HEK293T (cell line): ENCODE measurements around the gene ARHGAP26.
"Not testable (repeated sequence)": the region's sequence is repeated elsewhere in the genome, so short reads cannot be mapped to it uniquely, and the experiment has no call there.

ENCODE experiments used
- CTCF ChIA-PET: fragments of 350-600 bp; formaldehyde crosslinking; extraction: SDS; loops from one replicate; lab custom pipeline; 2021; ENCODE audit warnings: antibody characterized with exemption, inconsistent platforms; lab: Yijun Ruan, JAX
- POLR2A ChIA-PET: fragments of 350-600 bp; formaldehyde crosslinking; extraction: SDS; loops from one replicate; lab custom pipeline; 2020; ENCODE audit warnings: antibody characterized with exemption, inconsistent platforms; lab: Yijun Ruan, JAX
- DNase-seq: peaks from one replicate; pipeline ENCODE4 v3.0.0; 2012; ENCODE audit warnings: mixed read lengths; ENCODE audit errors: extremely low spot score
- ARNT ChIP-seq: fragments of 450-650 bp; IDR thresholded peaks from 2 replicates; pipeline ENCODE4 v1.6.1; 2017; ENCODE audit warnings: mild to moderate bottlenecking
- BHLHE40 ChIP-seq: fragments of 450-650 bp; IDR thresholded peaks from 2 replicates; pipeline ENCODE4 v1.6.1; 2016; ENCODE audit warnings: mild to moderate bottlenecking, moderate library complexity, borderline replicate concordance
- CTBP1 ChIP-seq: fragments of 450-650 bp; IDR thresholded peaks from 2 replicates; pipeline ENCODE4 v1.6.1; 2016; ENCODE audit warnings: borderline replicate concordance
- ELF4 ChIP-seq: fragments of 450-650 bp; IDR thresholded peaks from 2 replicates; pipeline ENCODE4 v1.6.1; 2017; ENCODE audit warnings: antibody characterized with exemption
- FOXA1 ChIP-seq: fragments of 450-650 bp; IDR thresholded peaks from 2 replicates; pipeline ENCODE4 v1.6.1; 2016; ENCODE audit warnings: mild to moderate bottlenecking
- FOXK2 ChIP-seq: fragments of 450-650 bp; IDR thresholded peaks from 2 replicates; pipeline ENCODE4 v1.6.1; 2016; ENCODE audit warnings: mild to moderate bottlenecking
- FOXM1 ChIP-seq: fragments of 450-650 bp; IDR thresholded peaks from 2 replicates; pipeline ENCODE4 v1.6.1; 2017; ENCODE audit warnings: mild to moderate bottlenecking, borderline replicate concordance
- HDGF ChIP-seq: fragments of 450-650 bp; IDR thresholded peaks from 2 replicates; pipeline ENCODE4 v1.6.1; 2017; ENCODE audit warnings: antibody characterized with exemption, borderline replicate concordance
- L3MBTL2 ChIP-seq: fragments of 450-650 bp; conservative IDR thresholded peaks from 2 replicates; pipeline ENCODE4 v1.6.1; 2016; ENCODE audit warnings: mild to moderate bottlenecking
- LEF1 ChIP-seq: fragments of 450-650 bp; IDR thresholded peaks from 2 replicates; pipeline ENCODE4 v1.6.1; 2017; ENCODE audit warnings: mild to moderate bottlenecking, borderline replicate concordance
- NFRKB ChIP-seq: fragments of 450-650 bp; IDR thresholded peaks from 2 replicates; pipeline ENCODE4 v1.6.1; 2016; ENCODE audit warnings: mild to moderate bottlenecking, moderate library complexity
- PKNOX1 ChIP-seq: fragments of 450-650 bp; IDR thresholded peaks from 2 replicates; pipeline ENCODE4 v1.6.1; 2016
- SP1 ChIP-seq: fragments of 450-650 bp; IDR thresholded peaks from 2 replicates; pipeline ENCODE4 v1.6.1; 2017
- SUZ12 ChIP-seq: fragments of 450-650 bp; IDR thresholded peaks from 2 replicates; pipeline ENCODE4 v1.6.1; 2016; ENCODE audit warnings: mild to moderate bottlenecking
- TARDBP ChIP-seq: fragments of 450-650 bp; IDR thresholded peaks from 2 replicates; pipeline ENCODE4 v1.6.1; 2016
- ZNF384 ChIP-seq: fragments of 450-650 bp; IDR thresholded peaks from 2 replicates; pipeline ENCODE4 v1.6.1; 2016

Gene ARHGAP26

GRCh38 chr5:143093452-143094086 is 323.4 kb downstream of the ARHGAP26 start:
- TF ChIP-seq ZNF384 (no peak), FOXA1 (no peak), HDGF (no peak), SUZ12 (no peak)
- CTCF ChIA-PET, result interaction anchor here (0.7 kb wide), 1 partner anchor 644 kb away, joined by 3 read pairs; no protein-coding TSS in a partner anchor
- POLR2A ChIA-PET, result no interaction called here
- no peak for DNase-seq

DNA sequence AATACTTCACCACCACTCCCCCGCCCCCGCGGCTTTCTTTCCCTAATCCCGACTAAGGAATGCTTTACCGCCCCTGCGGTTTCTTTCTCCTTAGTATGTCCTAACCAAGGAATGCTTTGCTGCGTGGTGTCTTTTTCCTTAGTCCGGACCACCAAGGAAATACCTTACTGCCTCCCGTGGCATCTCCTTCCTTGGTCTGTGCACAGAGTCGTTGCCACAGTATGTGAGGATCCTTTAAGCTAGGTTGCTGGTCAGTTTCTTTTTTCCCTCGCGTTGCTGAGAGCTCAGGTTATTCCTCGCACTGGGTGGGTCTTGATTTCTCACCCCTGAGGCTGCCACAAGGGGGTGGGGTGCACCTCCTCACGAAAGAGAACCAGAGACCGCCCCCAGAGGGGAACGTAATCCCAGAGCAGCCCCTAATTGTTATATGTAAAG is 323.9 kb downstream of the ARHGAP26 start:
- TF ChIP-seq HDGF (no peak), L3MBTL2 (no peak), NFRKB (no peak), SUZ12 (no peak), FOXM1 (no peak), CTBP1 (no peak), PKNOX1 (no peak)
- CTCF ChIA-PET, result interaction anchor here (0.7 kb wide), 1 partner anchor 643 kb away, joined by 3 read pairs; no protein-coding TSS in a partner anchor
- no peak for DNase-seq
- POLR2A ChIA-PET, result no interaction called here

DNA sequence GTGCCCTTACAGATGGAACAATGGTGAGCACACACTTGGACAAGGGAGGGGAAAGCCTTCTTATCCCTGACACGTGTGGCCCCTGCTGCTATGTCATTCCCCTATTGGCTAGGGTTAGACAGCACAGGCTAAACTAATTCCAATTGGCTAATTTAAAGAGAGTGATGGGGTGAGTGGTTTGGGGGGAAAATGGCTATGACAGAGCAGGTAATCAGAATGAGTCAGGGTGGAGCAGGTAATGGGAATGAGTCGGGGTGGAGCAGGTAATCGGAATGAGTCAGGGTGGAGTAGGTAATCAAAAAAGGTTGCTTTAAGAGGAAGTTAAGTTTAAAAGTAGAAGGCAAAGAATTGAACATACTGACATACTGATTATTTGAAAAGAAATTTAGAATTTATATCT is 324.4 kb downstream of the ARHGAP26 start:
- CTCF ChIA-PET, DNase-seq, POLR2A ChIA-PET: not testable (repeated sequence)

- CTCF ChIA-PET, result no interaction called here
- POLR2A ChIA-PET, result no interaction called here
- no peak for DNase-seq
- TF ChIP-seq SP1, result no peak
- TF ChIP-seq FOXK2, result no peak
- TF ChIP-seq ELF4, result no peak
- no peak for TF ChIP-seq TARDBP
- TF ChIP-seq SUZ12, result no peak
- no peak for TF ChIP-seq ARNT
- no peak for TF ChIP-seq NFRKB
- TF ChIP-seq LEF1, result no peak
- TF ChIP-seq ZNF384, result no peak
- TF ChIP-seq PKNOX1, result no peak
These were observed 330.9 kb downstream of the ARHGAP26 start for GRCh38 chr5:143101121-143101520.

DNA sequence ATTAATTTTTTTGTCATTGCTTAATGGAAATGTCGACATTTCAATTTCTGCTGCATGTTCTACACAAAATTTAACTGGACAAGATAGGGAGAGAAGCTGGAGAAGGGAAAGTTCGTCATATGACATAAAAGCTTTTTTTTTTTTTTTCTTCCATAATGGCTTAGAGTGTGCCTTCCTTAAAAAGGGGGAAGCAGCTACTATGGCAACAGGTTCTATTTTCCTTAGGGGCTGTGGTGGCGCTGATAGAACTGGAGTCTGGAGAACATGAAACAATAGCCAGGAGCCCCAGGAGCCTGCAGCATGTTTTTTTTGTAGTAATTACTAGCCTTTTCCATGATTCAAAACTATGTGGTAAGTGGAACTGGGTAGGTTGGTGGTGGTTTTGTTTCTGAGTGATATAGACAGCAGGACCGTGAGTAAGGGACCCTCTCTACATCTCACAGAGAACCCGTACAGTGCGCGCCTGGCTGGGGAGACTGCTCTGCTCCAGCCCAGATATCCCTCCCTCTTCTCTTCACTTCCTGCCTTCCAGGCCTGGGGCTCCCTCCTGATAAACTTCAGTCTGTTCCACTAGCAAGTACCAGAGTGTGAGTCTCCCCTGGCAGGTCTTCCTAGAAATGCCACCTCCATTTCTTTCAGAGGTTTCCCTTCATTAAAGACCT is 331.7 kb downstream of the ARHGAP26 start:
- DNase-seq, result no peak
- POLR2A ChIA-PET, result no interaction called here
- CTCF ChIA-PET, result interaction anchor here (0.6 kb wide), 1 partner anchor 85 kb away, joined by 4 read pairs; no protein-coding TSS in a partner anchor
- TF ChIP-seq ZNF384 (no peak), SUZ12 (no peak), ELF4 (no peak), FOXA1 (no peak), BHLHE40 (no peak), FOXM1 (no peak), ARNT (no peak), SP1 (no peak), TARDBP (no peak), LEF1 (no peak), CTBP1 (no peak), HDGF (no peak), PKNOX1 (no peak), L3MBTL2 (no peak), NFRKB (no peak), FOXK2 (no peak)

GRCh38 chr5:143102411-143102810 is 332.2 kb downstream of the ARHGAP26 start:
- POLR2A ChIA-PET, result no interaction called here
- CTCF ChIA-PET, result no interaction called here
- TF ChIP-seq CTBP1 (no peak), TARDBP (no peak), LEF1 (no peak), FOXK2 (no peak)
- DNase-seq, result no peak

- no peak for DNase-seq
- POLR2A ChIA-PET, result no interaction called here
- TF ChIP-seq ZNF384, result no peak
- no peak for TF ChIP-seq TARDBP
- TF ChIP-seq FOXM1, result no peak
- no peak for TF ChIP-seq SP1
- TF ChIP-seq SUZ12, result no peak
- TF ChIP-seq ARNT, result no peak
- TF ChIP-seq HDGF, result no peak
- TF ChIP-seq NFRKB, result no peak
- no peak for TF ChIP-seq ELF4
- TF ChIP-seq L3MBTL2, result no peak
- TF ChIP-seq CTBP1, result no peak
- no peak for TF ChIP-seq PKNOX1
- no peak for TF ChIP-seq LEF1
- TF ChIP-seq BHLHE40, result no peak
- no peak for TF ChIP-seq FOXK2
- TF ChIP-seq FOXA1, result no peak
- CTCF ChIA-PET, result interaction anchor here (1.0 kb wide), 1 partner anchor 291 kb away, joined by 3 read pairs; no protein-coding TSS in a partner anchor
These were observed 335.2 kb downstream of the ARHGAP26 start for GRCh38 chr5:143105216-143105905.
